Kidney (tissue), 14 donors: Measurements from ENCODE around the gene GPR17. TPM values are rescaled to one million over a fixed set of nuclear protein-coding genes. Genes with fewer than 3 reads are reported as not detected.

Experiments used
- DNase-seq, 5 donors: peaks; one replicate each; pipeline ENCODE4 v3.0.0-alpha.2; 2013 to 2020
- FAIRE-seq: peaks from 2 replicates; lab custom pipeline; 2012; peaks lifted over from hg19 to GRCh38; lab: Jason Lieb, UNC
- H3K27ac ChIP-seq, 2 donors: one replicate each; pipeline ENCODE4 v1.7.0; 2013; ENCODE audit warnings: low read depth in 2 of 2, low read length in 2 of 2, inconsistent platforms in 1 of 2
- H3K27me3 ChIP-seq: one replicate; pipeline ENCODE4 v1.7.1; 2013; ENCODE audit warnings: low read length, inconsistent platforms; ENCODE audit not compliant: control insufficient read depth, insufficient read depth
- H3K36me3 ChIP-seq, 3 donors: one replicate each; pipeline versions ENCODE4 v1.7.0 to v1.7.1; 2013; ENCODE audit warnings: low read length in 3 of 3, control low read depth in 1 of 3, inconsistent platforms in 1 of 3; ENCODE audit not compliant: insufficient read depth in 3 of 3, control insufficient read depth in 2 of 3
- H3K4me1 ChIP-seq, 3 donors: one replicate each; pipeline versions ENCODE4 v1.7.0 to v1.7.1; 2013; ENCODE audit warnings: low read length in 3 of 3, inconsistent platforms in 1 of 3, low read depth in 1 of 3; ENCODE audit not compliant: control insufficient read depth in 2 of 3, insufficient read depth in 2 of 3
- H3K4me3 ChIP-seq, 3 donors: one replicate each; pipeline versions ENCODE4 v1.7.0 to v1.8.1; 2013; ENCODE audit warnings: low read length in 3 of 3, control low read depth in 1 of 3, inconsistent platforms in 1 of 3
- H3K9ac ChIP-seq, 3 donors: one replicate each; pipeline versions ENCODE4 v1.7.0 to v1.7.1; 2013; ENCODE audit warnings: low read length in 3 of 3, control low read depth in 1 of 3, inconsistent platforms in 1 of 3
- H3K9me3 ChIP-seq, 3 donors: one replicate each; pipeline versions ENCODE4 v1.7.0 to v1.7.1; 2013; ENCODE audit warnings: low read length in 3 of 3, control low read depth in 1 of 3, inconsistent platforms in 1 of 3; ENCODE audit not compliant: control insufficient read depth in 2 of 3, insufficient read depth in 1 of 3
- intact Hi-C: fragments of 100-400 bp; cut with DNase I; formaldehyde crosslinking; loops from one replicate; pipeline ENCODE4 v1.11.1; 2022
- polyA plus RNA-seq: library from polyadenylated mRNA; stranded (reverse); fragments of 350-450 nt; fragmentation: Illumina TruSeq; extraction: RNeasy Lipid Tissue Mini Kit (QIAGEN cat#74804); gene quantifications from one replicate; pipeline ENCODE4 v1.2.3, GENCODE V29; 2014; ENCODE audit warnings: low read depth, low replicate concordance; ENCODE audit not compliant: insufficient read depth
- total RNA-seq: library from RNA; stranded (reverse); fragmentation: NEBNext Ultra II Directional; extraction: Animal tissue kit (Norgen Biotek cat#: 25700); gene quantifications from one replicate; pipeline ENCODE4 v1.2.1, GENCODE V29; 2021
- TF ChIP-seq, protein P1 (sequence below): IDR thresholded peaks from 3 replicates; pipeline ENCODE4 v1.5.1; 2012; ENCODE audit warnings: mild to moderate bottlenecking, moderate library complexity, borderline replicate concordance; ENCODE audit not compliant: insufficient read depth; ENCODE audit errors: extremely low read depth
- donor health status: control.
- donor health status: control.
- donor health status: control.
- donor health status: control.
- donor health status: control.
- donor health status: DM: yes; HTN: yes; CAD: no.
- donor health status: Normal renal cell carcinoma (clear cell type).

GPR17 gene
- total and polyA plus RNA-seq, 2 donors from 2014 or later, result 0.39 to 0.50 TPM

DNA sequence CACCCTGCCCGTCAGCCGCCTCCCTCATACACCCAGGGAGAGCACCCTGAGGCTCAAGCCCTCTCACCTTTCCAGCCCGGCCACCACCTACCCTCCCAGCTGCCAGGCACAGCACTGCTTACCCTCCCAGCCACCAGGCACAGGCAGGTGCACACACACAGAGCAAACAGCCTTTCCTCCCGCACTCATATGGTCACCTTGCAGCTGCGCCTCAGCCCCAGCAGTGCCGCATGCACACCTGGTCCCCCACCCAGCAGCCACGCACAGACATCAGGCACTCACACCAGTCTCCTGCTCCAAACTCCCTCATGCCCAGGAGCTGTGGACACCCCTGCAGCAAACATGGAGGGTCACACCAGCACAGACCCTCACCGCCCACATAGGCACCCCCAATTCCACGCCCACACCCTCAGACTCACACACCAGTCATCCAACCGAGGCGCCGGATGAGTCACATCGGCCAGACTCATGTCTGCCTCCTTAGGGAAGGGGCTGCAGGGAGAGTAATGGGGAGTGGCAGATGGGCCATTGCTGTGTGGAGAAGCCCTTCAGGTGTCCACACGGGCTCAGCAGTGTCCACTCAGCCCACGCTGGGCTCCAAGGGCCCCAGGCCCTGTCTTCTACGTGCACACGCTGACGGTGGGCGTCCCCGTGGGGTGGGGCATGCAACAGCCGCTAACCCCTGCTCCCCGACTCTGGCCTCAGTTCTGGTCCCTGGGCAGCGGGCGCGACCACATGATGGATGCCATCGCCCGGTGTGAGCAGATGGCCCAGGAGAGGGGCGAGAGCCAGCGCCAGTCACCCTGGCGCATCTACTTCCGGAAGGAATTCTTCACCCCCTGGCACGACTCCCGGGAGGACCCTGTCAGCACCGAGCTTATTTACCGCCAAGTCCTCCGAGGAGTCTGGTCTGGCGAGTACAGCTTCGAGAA lies 22.3 kb upstream of the GPR17 start:
- intact Hi-C loops, result no loop called here
- peak in 1 of 5 donors; percentile 30 for DNase-seq
- Histone ChIP-seq H3K4me3 (no peak overlapping the region), H3K27ac (no peak overlapping the region), H3K27me3 (no peaks in the 10 kb centered on the region), H3K4me1 (no peaks in the 10 kb centered on the region), H3K9ac (no peak overlapping the region), H3K9me3 (no peaks in the 10 kb centered on the region), H3K36me3 (peaks cover 0 to 3% (median 0%) of the 10 kb centered on the region in 3 donors)
- TF ChIP-seq, protein P1, sequence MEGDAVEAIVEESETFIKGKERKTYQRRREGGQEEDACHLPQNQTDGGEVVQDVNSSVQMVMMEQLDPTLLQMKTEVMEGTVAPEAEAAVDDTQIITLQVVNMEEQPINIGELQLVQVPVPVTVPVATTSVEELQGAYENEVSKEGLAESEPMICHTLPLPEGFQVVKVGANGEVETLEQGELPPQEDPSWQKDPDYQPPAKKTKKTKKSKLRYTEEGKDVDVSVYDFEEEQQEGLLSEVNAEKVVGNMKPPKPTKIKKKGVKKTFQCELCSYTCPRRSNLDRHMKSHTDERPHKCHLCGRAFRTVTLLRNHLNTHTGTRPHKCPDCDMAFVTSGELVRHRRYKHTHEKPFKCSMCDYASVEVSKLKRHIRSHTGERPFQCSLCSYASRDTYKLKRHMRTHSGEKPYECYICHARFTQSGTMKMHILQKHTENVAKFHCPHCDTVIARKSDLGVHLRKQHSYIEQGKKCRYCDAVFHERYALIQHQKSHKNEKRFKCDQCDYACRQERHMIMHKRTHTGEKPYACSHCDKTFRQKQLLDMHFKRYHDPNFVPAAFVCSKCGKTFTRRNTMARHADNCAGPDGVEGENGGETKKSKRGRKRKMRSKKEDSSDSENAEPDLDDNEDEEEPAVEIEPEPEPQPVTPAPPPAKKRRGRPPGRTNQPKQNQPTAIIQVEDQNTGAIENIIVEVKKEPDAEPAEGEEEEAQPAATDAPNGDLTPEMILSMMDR, result no peak
- no peak for FAIRE-seq

DNA sequence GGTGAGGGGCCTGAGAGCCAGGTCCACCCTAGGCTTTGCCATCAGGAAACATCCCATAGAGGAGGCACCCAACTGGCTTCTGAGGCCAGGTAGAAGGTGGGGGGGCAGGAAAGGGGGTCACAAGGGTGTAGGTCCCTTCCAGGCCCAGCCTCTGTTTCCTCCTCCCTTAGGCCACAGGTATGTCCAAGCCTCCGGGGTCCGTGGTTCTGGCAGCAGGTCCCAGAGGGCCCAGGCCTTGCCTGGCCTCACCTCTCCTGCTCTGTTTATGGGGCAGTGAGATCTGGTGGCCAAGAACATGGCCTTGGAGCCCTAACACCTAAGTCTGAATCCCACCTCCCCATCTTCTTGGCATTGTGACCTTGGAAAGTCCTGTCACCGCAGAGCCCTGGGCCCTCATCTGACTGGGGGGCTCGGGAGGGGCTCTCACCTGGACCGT lies 21.6 kb upstream of the GPR17 start:
- H3K27ac ChIP-seq, result no peak overlapping the region
- no peak for FAIRE-seq
- no peak for DNase-seq

DNA sequence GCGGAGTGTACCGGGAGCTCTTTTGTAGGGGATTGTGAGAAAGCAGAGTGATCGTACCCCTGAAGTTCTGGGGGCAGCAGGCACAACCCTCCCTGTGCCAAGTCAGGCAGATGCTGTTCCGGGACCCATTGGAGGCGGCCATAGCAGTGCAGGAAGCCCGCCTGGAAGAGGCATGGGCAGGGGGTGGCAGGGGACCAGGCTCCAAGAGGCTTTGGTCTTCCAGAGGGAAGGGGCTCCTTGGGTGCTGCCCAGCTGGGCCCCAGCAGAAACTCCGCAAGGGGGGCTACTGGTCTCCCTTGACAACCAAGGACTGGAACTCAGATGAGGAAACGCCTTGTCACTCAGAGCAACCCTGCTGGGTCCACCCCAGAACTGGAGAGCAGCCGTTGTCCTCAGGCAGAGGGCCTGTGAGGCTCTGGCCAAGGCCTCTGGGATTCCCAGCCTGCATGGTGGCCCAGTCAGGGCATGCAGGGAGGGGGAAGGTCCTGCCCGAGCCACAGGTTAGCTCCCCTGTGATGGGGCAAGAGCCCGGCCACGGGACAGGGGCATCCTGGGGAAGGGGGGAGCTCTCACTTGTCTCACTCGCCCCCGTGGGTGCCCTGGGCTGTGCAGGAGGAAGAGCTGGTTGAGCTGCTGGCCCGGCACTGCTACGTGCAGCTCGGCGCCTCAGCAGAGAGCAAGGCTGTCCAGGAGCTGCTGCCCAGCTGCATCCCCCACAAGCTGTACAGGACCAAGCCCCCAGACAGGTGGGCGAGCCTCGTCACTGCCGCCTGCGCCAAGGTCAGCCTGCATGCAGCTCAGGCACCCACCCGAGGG lies 21.0 kb upstream of the GPR17 start:
- intact Hi-C loops, result no loop called here
- peak in 1 of 5 donors; percentile 37 for DNase-seq
- Histone ChIP-seq H3K36me3 (peaks cover 0 to 3% (median 0%) of the 10 kb centered on the region in 3 donors), H3K27ac (no peak overlapping the region), H3K4me3 (no peak overlapping the region), H3K9ac (no peak overlapping the region), H3K4me1 (no peaks in the 10 kb centered on the region), H3K9me3 (no peaks in the 10 kb centered on the region), H3K27me3 (no peaks in the 10 kb centered on the region)
- TF ChIP-seq, protein P1, result no peak
- FAIRE-seq, result no peak

More for the DNA sequence above, 21.6 kb upstream of the GPR17 start:
- H3K36me3 ChIP-seq, result peaks cover 0 to 3% (median 0%) of the 10 kb centered on the region in 3 donors
- TF ChIP-seq, protein P1, result no peak
- no peaks in the 10 kb centered on the region for H3K27me3 ChIP-seq
- intact Hi-C loops, result no loop called here
- no peak overlapping the region for H3K4me3 ChIP-seq
- no peak overlapping the region for H3K9ac ChIP-seq
- no peaks in the 10 kb centered on the region for H3K9me3 ChIP-seq
- no peaks in the 10 kb centered on the region for H3K4me1 ChIP-seq
